ENCODE measurements around the gene LTA. TPM values are rescaled to one million over a fixed set of nuclear protein-coding genes. Genes with fewer than 3 reads are reported as not detected.
A peak's percentile ranks its signal among the peaks of the same experiment; 100 is the strongest.

The LTA gene
- total RNA-seq, 1 experiment from 2014 or later = not detected

DNA sequence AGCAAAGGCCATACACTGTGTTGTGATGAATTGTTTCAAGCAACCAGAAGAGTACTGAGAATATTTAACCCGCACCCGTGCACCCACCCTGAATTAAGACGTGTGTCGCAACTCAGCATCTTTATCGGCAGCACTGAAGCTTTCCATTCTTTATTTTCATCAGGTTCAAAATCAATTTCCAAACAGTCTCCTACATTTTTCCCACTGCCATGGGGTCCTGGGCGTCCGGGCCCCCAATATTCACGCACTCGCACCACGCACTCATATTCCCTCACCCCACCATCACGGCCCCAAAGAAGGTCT, 8.3 kb downstream of the LTA start:
- H3K4me1 ChIP-seq (ENCODE audit: insufficient read depth, low read length) = peaks cover 2% of the 10 kb centered on the region; the same call in 1 of the 2 replicates
- no peak overlapping the region for H4K8ac ChIP-seq (replicated peaks; ENCODE audit: insufficient read length, low read depth, low read length)
- no peaks in the 10 kb centered on the region for H3K36me3 Mint-ChIP-seq (ENCODE audit: insufficient read depth in 1 of 3, low read depth in 3 of 3)
- TF ChIP-seq, protein P1, sequence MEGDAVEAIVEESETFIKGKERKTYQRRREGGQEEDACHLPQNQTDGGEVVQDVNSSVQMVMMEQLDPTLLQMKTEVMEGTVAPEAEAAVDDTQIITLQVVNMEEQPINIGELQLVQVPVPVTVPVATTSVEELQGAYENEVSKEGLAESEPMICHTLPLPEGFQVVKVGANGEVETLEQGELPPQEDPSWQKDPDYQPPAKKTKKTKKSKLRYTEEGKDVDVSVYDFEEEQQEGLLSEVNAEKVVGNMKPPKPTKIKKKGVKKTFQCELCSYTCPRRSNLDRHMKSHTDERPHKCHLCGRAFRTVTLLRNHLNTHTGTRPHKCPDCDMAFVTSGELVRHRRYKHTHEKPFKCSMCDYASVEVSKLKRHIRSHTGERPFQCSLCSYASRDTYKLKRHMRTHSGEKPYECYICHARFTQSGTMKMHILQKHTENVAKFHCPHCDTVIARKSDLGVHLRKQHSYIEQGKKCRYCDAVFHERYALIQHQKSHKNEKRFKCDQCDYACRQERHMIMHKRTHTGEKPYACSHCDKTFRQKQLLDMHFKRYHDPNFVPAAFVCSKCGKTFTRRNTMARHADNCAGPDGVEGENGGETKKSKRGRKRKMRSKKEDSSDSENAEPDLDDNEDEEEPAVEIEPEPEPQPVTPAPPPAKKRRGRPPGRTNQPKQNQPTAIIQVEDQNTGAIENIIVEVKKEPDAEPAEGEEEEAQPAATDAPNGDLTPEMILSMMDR (conservative IDR thresholded peaks at IDR 0.05) = no peak
- peak overlapping the region; percentile 67 for H3K4me2 ChIP-seq (ENCODE audit: insufficient read depth, insufficient read length, low read length)
- H3T11ph ChIP-seq (ENCODE audit: low read length) = no peak overlapping the region
- no CpG with 5 or more reads among the region's 11 CpGs for WGBS (ENCODE audit: extremely low coverage, insufficient read length, low lambda C conversion rate)
- H4K20me1 ChIP-seq (ENCODE audit: control insufficient read depth, insufficient read depth, insufficient read length) = no peaks in the 10 kb centered on the region
- no peak overlapping the region for H2AFZ ChIP-seq (ENCODE audit: low read length)
- H2BK20ac ChIP-seq (ENCODE audit: low read depth, low read length, poor library complexity, severe bottlenecking) = no peak overlapping the region
- peak overlapping the region; percentile 21 for H3K18ac ChIP-seq (ENCODE audit: insufficient read length, low read depth, low read length)
- H3K9me3 Mint-ChIP-seq = no peaks in the 10 kb centered on the region; a peak in 1 of 5 replicates
- peaks cover 41% of the 10 kb centered on the region for H3K27me3 Mint-ChIP-seq (ENCODE audit: low read depth)
- H3K9ac ChIP-seq (ENCODE audit: extremely low read depth, insufficient read length, low read length) = peak overlapping the region; percentile 42
- peaks cover 9% of the 10 kb centered on the region for H3K23me2 ChIP-seq (ENCODE audit: insufficient read length, low read depth, low read length, poor library complexity, severe bottlenecking)
- no peak overlapping the region for H3K4ac ChIP-seq (ENCODE audit: low read depth, low read length)
- H2BK120ac ChIP-seq (ENCODE audit: low read depth, low read length, poor library complexity, severe bottlenecking) = no peak overlapping the region
- H3K23ac ChIP-seq (ENCODE audit: insufficient read length, low read depth, low read length) = no peak overlapping the region
- H2BK12ac ChIP-seq (ENCODE audit: insufficient read length, low read depth, low read length) = no peak overlapping the region
- DNase-seq = no peak
- no peaks in the 10 kb centered on the region for H3K27me3 ChIP-seq (ENCODE audit: insufficient read depth, low read length)
- H3K27ac ChIP-seq (ENCODE audit: insufficient read length, low read depth, low read length) = no peak overlapping the region
- no peak overlapping the region for H2BK15ac ChIP-seq (ENCODE audit: low read depth, low read length)
- H3K79me2 ChIP-seq (ENCODE audit: insufficient read depth, low read length) = no peaks in the 10 kb centered on the region
- H3K27ac Mint-ChIP-seq = no peak overlapping the region
- no peaks in the 10 kb centered on the region for H3K79me1 ChIP-seq (ENCODE audit: insufficient read depth, low read depth, low read length, poor library complexity, severe bottlenecking)
- no peak overlapping the region for H3K56ac ChIP-seq (ENCODE audit: insufficient read length, low read depth, low read length)
- H3K4me3 Mint-ChIP-seq = peak overlapping the region; percentile 84 to 94
- H4K5ac ChIP-seq (ENCODE audit: insufficient read length, low read depth, low read length) = no peak overlapping the region
- H2BK5ac ChIP-seq (ENCODE audit: insufficient read length, low read length) = no peak overlapping the region
- H4K91ac ChIP-seq (ENCODE audit: insufficient read length, low read depth, low read length) = no peak overlapping the region
- peaks cover 31 to 32% of the 10 kb centered on the region in 2 experiments for H3K4me1 Mint-ChIP-seq
- peak overlapping the region; percentile 66 for H3K14ac ChIP-seq (ENCODE audit: insufficient read depth, low read length)
- no peaks in the 10 kb centered on the region for H3K9me3 ChIP-seq (ENCODE audit: control insufficient read depth, low read depth, low read length)
- no peak overlapping the region for H2AK5ac ChIP-seq (ENCODE audit: insufficient read length, low read length)

Measured in H9 (cell line).